HK-2 (cell line): ENCODE results near the gene ETV6.

Experiments used
- DNase-seq: peaks from one replicate; pipeline ENCODE4 v3.0.0-alpha.2; 2018; ENCODE audit not compliant: unreplicated experiment

Gene ETV6

GRCh38 chr12:11798856-11799501, 149.5 kb downstream of the ETV6 start:
- peak; percentile 71 for DNase-seq

- DNase-seq: no peak
Measured at GRCh38 chr12:11799502-11799873, 150.0 kb downstream of the ETV6 start.

GRCh38 chr12:11801643-11802042, 152.2 kb downstream of the ETV6 start:
- DNase-seq: no peak

- DNase-seq: no peak
Measured at GRCh38 chr12:11804130-11804529, 154.7 kb downstream of the ETV6 start.

GRCh38 chr12:11805043-11805442, 155.6 kb downstream of the ETV6 start:
- DNase-seq: no peak

- no peak for DNase-seq
Measured at GRCh38 chr12:11805680-11806079, 156.2 kb downstream of the ETV6 start.

GRCh38 chr12:11807458-11807857, 158.0 kb downstream of the ETV6 start:
- DNase-seq: no peak

- no peak for DNase-seq
Measured at GRCh38 chr12:11808931-11809330, 159.5 kb downstream of the ETV6 start.

- DNase-seq: no peak
Measured at GRCh38 chr12:11810206-11810545, 160.7 kb downstream of the ETV6 start.

GRCh38 chr12:11811008-11811407, 161.5 kb downstream of the ETV6 start:
- DNase-seq: no peak

- no peak for DNase-seq
Measured at GRCh38 chr12:11812241-11812585, 162.7 kb downstream of the ETV6 start.

GRCh38 chr12:11812586-11813437, 163.3 kb downstream of the ETV6 start:
- DNase-seq: no peak

GRCh38 chr12:11813438-11813813, 164.0 kb downstream of the ETV6 start:
- DNase-seq: no peak

GRCh38 chr12:11814374-11814773, 164.9 kb downstream of the ETV6 start:
- peak; percentile 21 for DNase-seq

GRCh38 chr12:11815397-11815796, 165.9 kb downstream of the ETV6 start:
- no peak for DNase-seq

- no peak for DNase-seq
Measured at GRCh38 chr12:11819643-11820042, 170.2 kb downstream of the ETV6 start.

GRCh38 chr12:11820476-11820875, 171.0 kb downstream of the ETV6 start:
- no peak for DNase-seq

GRCh38 chr12:11821386-11822080, 172.1 kb downstream of the ETV6 start:
- DNase-seq: no peak

GRCh38 chr12:11822081-11822834, 172.8 kb downstream of the ETV6 start:
- peak; percentile 84 for DNase-seq

- DNase-seq: no peak
Measured at GRCh38 chr12:11823043-11823442, 173.6 kb downstream of the ETV6 start.

GRCh38 chr12:11823593-11823992, 174.1 kb downstream of the ETV6 start:
- DNase-seq: no peak

- no peak for DNase-seq
Measured at GRCh38 chr12:11824069-11824468, 174.6 kb downstream of the ETV6 start.
